Keratinocyte (primary cell): Measurements from ENCODE around the gene SEPTIN5.

Experiments used
- EZH2 ChIP-seq: IDR thresholded peaks from one replicate; pipeline ENCODE4 v1.6.1; 2012; ENCODE audit warnings: inconsistent platforms, mild to moderate bottlenecking, low read length, moderate library complexity
- TF ChIP-seq, protein P1 (sequence below), 3 experiments: IDR thresholded peaks in 1 of 3; conservative IDR thresholded peaks in 1 of 3; optimal IDR thresholded peaks in 1 of 3; 2 replicates in 2 of 3; 3 replicates in 1 of 3; pipeline versions ENCODE3 to v1.5.1; 2011; ENCODE audit warnings: low read length in 3 of 3, mild to moderate bottlenecking in 3 of 3, moderate library complexity in 2 of 3, control low read depth in 1 of 3, inconsistent platforms in 1 of 3; ENCODE audit not compliant: insufficient read depth in 2 of 3; ENCODE audit errors: extremely low read depth in 1 of 3

DNA sequence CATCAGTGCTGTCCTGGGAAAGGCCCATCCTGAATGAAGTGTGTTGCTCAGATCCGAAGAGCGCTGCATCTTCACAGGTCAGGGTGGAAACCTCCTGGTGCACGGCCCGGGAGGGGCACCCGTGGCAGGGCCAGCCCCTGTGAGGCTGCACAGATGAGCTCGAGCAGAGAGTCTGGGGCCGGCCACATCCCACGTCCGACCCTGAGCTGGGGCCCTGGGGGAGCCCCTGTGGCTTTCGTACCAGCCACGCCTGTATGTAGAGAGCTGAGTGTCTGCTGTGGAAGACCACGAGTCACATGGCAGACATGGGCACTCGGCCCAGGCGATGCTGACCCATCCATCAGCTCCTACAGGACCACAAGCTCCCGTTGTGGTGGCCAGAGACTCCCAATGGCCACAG is 24.9 kb upstream of the SEPTIN5 start:
- TF ChIP-seq EZH2: no peak
- TF ChIP-seq, protein P1, sequence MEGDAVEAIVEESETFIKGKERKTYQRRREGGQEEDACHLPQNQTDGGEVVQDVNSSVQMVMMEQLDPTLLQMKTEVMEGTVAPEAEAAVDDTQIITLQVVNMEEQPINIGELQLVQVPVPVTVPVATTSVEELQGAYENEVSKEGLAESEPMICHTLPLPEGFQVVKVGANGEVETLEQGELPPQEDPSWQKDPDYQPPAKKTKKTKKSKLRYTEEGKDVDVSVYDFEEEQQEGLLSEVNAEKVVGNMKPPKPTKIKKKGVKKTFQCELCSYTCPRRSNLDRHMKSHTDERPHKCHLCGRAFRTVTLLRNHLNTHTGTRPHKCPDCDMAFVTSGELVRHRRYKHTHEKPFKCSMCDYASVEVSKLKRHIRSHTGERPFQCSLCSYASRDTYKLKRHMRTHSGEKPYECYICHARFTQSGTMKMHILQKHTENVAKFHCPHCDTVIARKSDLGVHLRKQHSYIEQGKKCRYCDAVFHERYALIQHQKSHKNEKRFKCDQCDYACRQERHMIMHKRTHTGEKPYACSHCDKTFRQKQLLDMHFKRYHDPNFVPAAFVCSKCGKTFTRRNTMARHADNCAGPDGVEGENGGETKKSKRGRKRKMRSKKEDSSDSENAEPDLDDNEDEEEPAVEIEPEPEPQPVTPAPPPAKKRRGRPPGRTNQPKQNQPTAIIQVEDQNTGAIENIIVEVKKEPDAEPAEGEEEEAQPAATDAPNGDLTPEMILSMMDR (optimal IDR thresholded peaks at IDR 0.05 in 1 of 3, IDR thresholded peaks at IDR 0.05 in 1 of 3, conservative IDR thresholded peaks at IDR 0.05 in 1 of 3; ENCODE audit: extremely low read depth in 1 of 3, insufficient read depth in 2 of 3, low read length in 3 of 3): no peak
